Osteoblast (primary cell): Measurements from ENCODE around the gene EIF4A3. TPM values are rescaled to one million over a fixed set of nuclear protein-coding genes. Genes with fewer than 3 reads are reported as not detected.

Experiments
- DNase-seq: peaks from one replicate; pipeline ENCODE4 v3.0.0; 2011; ENCODE audit warnings: low spot score, mixed read lengths; ENCODE audit not compliant: insufficient read length; ENCODE audit errors: missing footprints
- H2AFZ ChIP-seq: 2 replicates; pipeline ENCODE4 v1.6.0; 2011; ENCODE audit warnings: mild to moderate bottlenecking, low read length
- H3K27ac ChIP-seq: 2 replicates; pipeline ENCODE4 v1.5.1; 2011; ENCODE audit warnings: mild to moderate bottlenecking, low read depth, low read length, moderate library complexity
- H3K27me3 ChIP-seq: 2 replicates; pipeline ENCODE4 v1.6.0; 2012; ENCODE audit warnings: mild to moderate bottlenecking, control low read depth, inconsistent platforms, low read length, moderate library complexity; ENCODE audit not compliant: insufficient read depth
- H3K36me3 ChIP-seq: 2 replicates; pipeline ENCODE4 v1.5.1; 2011; ENCODE audit warnings: mild to moderate bottlenecking, low read length, control low read depth, moderate library complexity; ENCODE audit not compliant: insufficient read depth
- H3K4me1 ChIP-seq: 2 replicates; pipeline ENCODE4 v1.5.1; 2011; ENCODE audit warnings: mild to moderate bottlenecking, low read length, control low read depth, moderate library complexity; ENCODE audit not compliant: insufficient read depth
- H3K4me2 ChIP-seq: 2 replicates; pipeline ENCODE4 v1.6.0; 2011; ENCODE audit warnings: mild to moderate bottlenecking, low read length; ENCODE audit not compliant: insufficient read depth
- H3K4me3 ChIP-seq: fragments of 200-600 bp; sonication (generic); 3 replicates; pipeline ENCODE4 v1.5.1; 2012; ENCODE audit warnings: mild to moderate bottlenecking, low read length, inconsistent platforms; ENCODE audit not compliant: insufficient read depth
- H3K79me2 ChIP-seq: 2 replicates; pipeline ENCODE4 v1.6.0; 2012; ENCODE audit warnings: mild to moderate bottlenecking, low read length, control low read depth, inconsistent platforms; ENCODE audit not compliant: insufficient read depth
- H3K9me3 ChIP-seq: 2 replicates; pipeline ENCODE4 v1.5.1; 2011; ENCODE audit warnings: low read depth, low read length, control low read depth
- H4K20me1 ChIP-seq: 2 replicates; pipeline ENCODE4 v1.6.0; 2012; ENCODE audit warnings: mild to moderate bottlenecking, low read length, control low read depth; ENCODE audit not compliant: insufficient read depth
- CTCF ChIP-seq: IDR thresholded peaks from 2 replicates; pipeline ENCODE4 v1.5.1; 2011; ENCODE audit warnings: mild to moderate bottlenecking, low read depth, low read length, moderate library complexity; ENCODE audit errors: extremely low read depth
- total RNA-seq: library from RNA; depleted of rRNA; stranded (reverse); fragments of >200 nt; gene quantifications from 2 replicates; pipeline ENCODE4 v1.2.3, GENCODE V29; 2012

EIF4A3 gene
- total RNA-seq, 1 donor, result 44.5 TPM

- Histone ChIP-seq H2AFZ (no peak overlapping the region), H3K36me3 (no peaks in the 10 kb centered on the region), H3K4me3 (no peak overlapping the region), H3K4me2 (no peak overlapping the region), H3K79me2 (peaks cover 6% of the 10 kb centered on the region), H4K20me1 (no peaks in the 10 kb centered on the region), H3K4me1 (peaks cover 13% of the 10 kb centered on the region), H3K27ac (no peak overlapping the region), H3K9me3 (no peaks in the 10 kb centered on the region), H3K27me3 (no peaks in the 10 kb centered on the region)
- peak; percentile 59 for DNase-seq
- TF ChIP-seq CTCF, result no peak
These were observed 46.9 kb downstream of the EIF4A3 start for GRCh38 chr17:80100035-80100323.

GRCh38 chr17:80099291-80100034 lies 47.5 kb downstream of the EIF4A3 start:
- Histone ChIP-seq H3K4me1 (peaks cover 13% of the 10 kb centered on the region), H3K27me3 (no peaks in the 10 kb centered on the region), H3K27ac (no peak overlapping the region), H3K79me2 (peaks cover 6% of the 10 kb centered on the region), H3K36me3 (no peaks in the 10 kb centered on the region), H4K20me1 (no peaks in the 10 kb centered on the region), H3K9me3 (no peaks in the 10 kb centered on the region), H2AFZ (no peak overlapping the region), H3K4me2 (no peak overlapping the region), H3K4me3 (no peak overlapping the region)
- TF ChIP-seq CTCF, result no peak
- DNase-seq, result peak; percentile 36

DNA sequence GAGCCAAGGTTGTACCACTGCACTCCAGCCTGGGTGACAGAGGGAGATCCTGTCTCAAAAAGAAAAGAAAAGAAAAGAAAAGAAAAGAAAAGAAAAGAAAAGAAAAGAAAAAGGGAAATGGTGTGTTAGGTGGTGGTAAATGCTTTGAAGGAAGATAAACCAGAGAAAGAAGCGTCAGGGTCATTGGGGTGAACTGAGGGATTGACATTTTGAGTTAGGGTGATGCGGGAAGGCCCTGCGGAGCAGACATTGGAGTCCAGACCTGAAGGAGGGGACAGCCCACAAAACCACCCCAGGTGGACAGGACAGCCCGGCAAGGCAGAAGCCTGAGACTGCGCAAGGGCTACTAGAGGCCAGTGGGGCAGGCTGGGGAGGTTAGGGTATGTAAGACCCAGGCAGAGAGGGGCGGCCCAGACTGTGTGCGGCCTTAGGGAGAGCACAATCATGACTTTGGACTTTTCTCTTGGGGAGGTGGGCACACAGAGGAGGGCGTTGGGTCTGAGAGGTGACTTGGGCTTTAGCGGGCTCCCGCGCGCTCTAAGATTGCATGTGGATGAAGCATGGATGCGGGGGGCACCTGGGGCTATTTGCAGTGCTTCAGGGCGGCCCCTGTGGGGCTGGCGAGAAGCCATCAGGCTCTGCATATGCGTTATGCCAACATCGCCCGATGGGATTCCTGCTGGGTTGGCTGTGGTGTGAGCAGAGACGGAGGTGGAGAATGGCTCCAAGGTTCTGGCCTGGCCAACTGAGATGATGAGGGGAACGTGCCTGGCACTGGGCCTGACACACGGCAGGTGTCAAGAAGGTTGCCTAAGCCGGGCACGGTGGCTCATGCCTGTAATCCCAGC lies 48.9 kb downstream of the EIF4A3 start:
- DNase-seq, result peak; percentile 56
- Histone ChIP-seq H4K20me1 (no peaks in the 10 kb centered on the region), H2AFZ (no peak overlapping the region), H3K9me3 (no peaks in the 10 kb centered on the region), H3K4me3 (no peak overlapping the region), H3K27me3 (no peaks in the 10 kb centered on the region), H3K36me3 (no peaks in the 10 kb centered on the region), H3K4me1 (peaks cover 13% of the 10 kb centered on the region), H3K4me2 (no peak overlapping the region), H3K27ac (no peak overlapping the region), H3K79me2 (peaks cover 6% of the 10 kb centered on the region)
- TF ChIP-seq CTCF, result no peak

DNA sequence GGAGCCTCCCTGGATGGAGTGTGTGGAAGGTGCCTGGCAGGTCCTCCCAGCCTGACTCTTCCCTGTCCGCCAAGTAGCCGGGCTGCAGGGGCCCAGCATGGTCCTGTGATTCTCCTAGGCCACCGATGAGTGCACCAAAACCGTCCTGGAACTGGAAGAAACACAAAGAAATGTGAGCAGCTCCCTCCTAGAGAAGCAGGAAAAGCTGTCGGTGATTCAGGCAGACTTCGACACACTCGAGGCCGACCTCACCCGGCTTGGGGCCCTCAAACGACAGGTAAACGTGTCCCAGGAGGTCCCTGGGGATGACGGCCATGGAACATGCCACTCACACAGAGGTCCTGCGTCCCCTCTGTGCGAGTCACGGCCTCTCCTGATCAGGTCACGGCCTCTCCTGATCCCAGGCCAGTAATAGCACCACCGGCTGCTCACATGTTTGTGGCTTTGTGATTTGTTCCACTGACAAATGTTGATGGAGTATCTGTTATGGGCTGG lies 49.8 kb downstream of the EIF4A3 start:
- Histone ChIP-seq H3K27me3 (peaks cover 2% of the 10 kb centered on the region), H3K36me3 (no peaks in the 10 kb centered on the region), H3K4me3 (no peak overlapping the region), H2AFZ (no peak overlapping the region), H3K27ac (no peak overlapping the region), H4K20me1 (no peaks in the 10 kb centered on the region), H3K4me2 (no peak overlapping the region), H3K79me2 (peaks cover 5% of the 10 kb centered on the region), H3K9me3 (no peaks in the 10 kb centered on the region), H3K4me1 (peaks cover 9% of the 10 kb centered on the region)
- TF ChIP-seq CTCF, result no peak
- DNase-seq, result peak; percentile 43
